Sigmoid colon (tissue), 4 donors: ENCODE measurements around the gene KLHL29.

ENCODE experiments used
- POLR2AphosphoS5 ChIP-seq, 4 donors: sonication (generic); formaldehyde crosslinking; IDR thresholded peaks; one replicate each; pipeline ENCODE4 v1.6.1; 2017; ENCODE audit warnings: antibody characterized with exemption in 4 of 4
- TF ChIP-seq, protein P1 (sequence below), 4 experiments: fragments of 450-650 bp in 3 of 4; fragments of 200-600 bp in 1 of 4; IDR thresholded peaks; one replicate each; pipeline ENCODE4 v1.5.1; 2016 to 2019; ENCODE audit warnings: antibody characterized with exemption in 4 of 4, mild to moderate bottlenecking in 3 of 4, moderate library complexity in 2 of 4

DNA sequence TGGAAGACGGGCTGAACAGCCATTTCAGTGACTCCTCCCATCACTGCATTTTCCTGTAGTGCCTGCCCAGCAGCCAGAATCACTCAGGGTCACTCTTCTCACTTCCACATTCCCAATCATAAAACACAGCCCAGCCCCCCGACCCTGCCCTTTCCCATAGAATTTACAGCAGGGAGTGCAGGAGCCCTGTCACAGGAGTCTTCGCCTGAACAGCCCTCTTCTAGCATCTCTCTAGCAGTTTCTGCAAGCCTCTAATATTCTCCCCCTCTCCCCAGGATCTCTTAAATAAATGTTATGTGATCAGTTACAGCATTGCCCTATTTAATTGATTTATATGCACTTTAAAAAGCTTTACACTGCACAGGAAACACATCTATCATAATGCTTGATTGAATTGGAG, 42.9 kb upstream of the KLHL29 start:
- TF ChIP-seq, protein P1, sequence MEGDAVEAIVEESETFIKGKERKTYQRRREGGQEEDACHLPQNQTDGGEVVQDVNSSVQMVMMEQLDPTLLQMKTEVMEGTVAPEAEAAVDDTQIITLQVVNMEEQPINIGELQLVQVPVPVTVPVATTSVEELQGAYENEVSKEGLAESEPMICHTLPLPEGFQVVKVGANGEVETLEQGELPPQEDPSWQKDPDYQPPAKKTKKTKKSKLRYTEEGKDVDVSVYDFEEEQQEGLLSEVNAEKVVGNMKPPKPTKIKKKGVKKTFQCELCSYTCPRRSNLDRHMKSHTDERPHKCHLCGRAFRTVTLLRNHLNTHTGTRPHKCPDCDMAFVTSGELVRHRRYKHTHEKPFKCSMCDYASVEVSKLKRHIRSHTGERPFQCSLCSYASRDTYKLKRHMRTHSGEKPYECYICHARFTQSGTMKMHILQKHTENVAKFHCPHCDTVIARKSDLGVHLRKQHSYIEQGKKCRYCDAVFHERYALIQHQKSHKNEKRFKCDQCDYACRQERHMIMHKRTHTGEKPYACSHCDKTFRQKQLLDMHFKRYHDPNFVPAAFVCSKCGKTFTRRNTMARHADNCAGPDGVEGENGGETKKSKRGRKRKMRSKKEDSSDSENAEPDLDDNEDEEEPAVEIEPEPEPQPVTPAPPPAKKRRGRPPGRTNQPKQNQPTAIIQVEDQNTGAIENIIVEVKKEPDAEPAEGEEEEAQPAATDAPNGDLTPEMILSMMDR (IDR thresholded peaks at IDR 0.05): no peak
- no peak for TF ChIP-seq POLR2AphosphoS5 (IDR thresholded peaks at IDR 0.05)
